ENCODE results near the gene PPP1R1B. TPM values are rescaled to one million over a fixed set of nuclear protein-coding genes. Genes with fewer than 3 reads are reported as not detected.

The PPP1R1B gene
- total RNA-seq, 4 donors from 2014 or later, result 1.5 to 5.1 TPM; not detected in 2

- Histone ChIP-seq H3K27me3 (no peaks in the 10 kb centered on the region), H3K9me3 (no peaks in the 10 kb centered on the region), H3K4me3 (no peak overlapping the region), H3K36me3 (peaks cover 0 to 5% of the 10 kb centered on the region in 2 donors), H3K4me1 (peaks cover 46 to 50% of the 10 kb centered on the region in 2 donors), H3K27ac (peak overlapping the region; percentile 92 to 97 (median 94))
- DNase-seq, result no peak
- intact Hi-C loops (cut with DNase I; ENCODE audit: low total_unique reads), result loop anchor here (5.0 kb wide), 2 partner anchors 53 to 248 kb away; partner anchors contain the start of genes LRRC3C, MIEN1 and ORMDL3
- in situ Hi-C loops (cut with MboI; ENCODE audit: low sequenced_read_pairs in 4 of 4), result no loop called here
- no peak for ATAC-seq
- no peak for TF ChIP-seq CTCF (IDR thresholded peaks at IDR 0.05 in 4 of 5, conservative IDR thresholded peaks at IDR 0.05 in 1 of 5)
- TF ChIP-seq POLR2A (IDR thresholded peaks at IDR 0.05), result no peak
Measured at GRCh38 chr17:39679521-39680192, 52.9 kb downstream of the PPP1R1B start.

GRCh38 chr17:39683295-39683939, 56.7 kb downstream of the PPP1R1B start:
- Histone ChIP-seq H3K9me3 (no peaks in the 10 kb centered on the region), H3K27ac (no peak overlapping the region), H3K36me3 (peaks cover 0 to 5% of the 10 kb centered on the region in 2 donors), H3K4me1 (peaks cover 27% of the 10 kb centered on the region in 2 donors), H3K27me3 (no peaks in the 10 kb centered on the region), H3K4me3 (no peak overlapping the region)
- ATAC-seq (no peak), DNase-seq (no peak)
- intact Hi-C loops (cut with DNase I; ENCODE audit: low total_unique reads) (no loop called here), in situ Hi-C loops (cut with MboI; ENCODE audit: low sequenced_read_pairs in 4 of 4) (no loop called here)
- TF ChIP-seq POLR2A (IDR thresholded peaks at IDR 0.05), result no peak
- TF ChIP-seq CTCF (IDR thresholded peaks at IDR 0.05 in 4 of 5, conservative IDR thresholded peaks at IDR 0.05 in 1 of 5), result no peak

- intact Hi-C loops (cut with DNase I; ENCODE audit: low total_unique reads), result no loop called here
- no peak for TF ChIP-seq POLR2A (IDR thresholded peaks at IDR 0.05)
- no peak for TF ChIP-seq CTCF (IDR thresholded peaks at IDR 0.05 in 4 of 5, conservative IDR thresholded peaks at IDR 0.05 in 1 of 5)
- no peak for ATAC-seq
- H3K27me3 ChIP-seq, result no peaks in the 10 kb centered on the region
- peaks cover 18 to 22% of the 10 kb centered on the region in 2 donors for H3K4me1 ChIP-seq
- peaks cover 0 to 5% of the 10 kb centered on the region in 2 donors for H3K36me3 ChIP-seq
- no peak for DNase-seq
- H3K4me3 ChIP-seq, result no peak overlapping the region
- in situ Hi-C loops (cut with MboI; ENCODE audit: low sequenced_read_pairs in 4 of 4), result no loop called here
- no peaks in the 10 kb centered on the region for H3K9me3 ChIP-seq
- no peak overlapping the region for H3K27ac ChIP-seq
Measured at GRCh38 chr17:39684369-39685192, 57.8 kb downstream of the PPP1R1B start.

Other genes with a start within 250 kb of the PPP1R1B start
- gene FBXL20, start 225.3 kb upstream of the PPP1R1B start, total RNA-seq, result 10 to 100 TPM; 10.4 to 15.4 (median 13.1) TPM
- 10 to 100 TPM; 16.3 to 25.1 (median 17.8) TPM for gene MED1, start 175.7 kb upstream of the PPP1R1B start, total RNA-seq
- gene CDK12, start 165.5 kb upstream of the PPP1R1B start, total RNA-seq, result 10 to 100 TPM; 10.6 to 20.9 (median 14.2) TPM
- not detected for gene NEUROD2, start 19.0 kb upstream of the PPP1R1B start, total RNA-seq
- 10 to 100 TPM; 31.0 to 41.7 (median 41.0) TPM for gene STARD3, start 10.2 kb downstream of the PPP1R1B start, total RNA-seq
- gene TCAP, start 38.4 kb downstream of the PPP1R1B start, total RNA-seq, result 1,000 to 10,000 TPM; 1,768 to 3,088 (median 2,493) TPM
- gene PNMT, start 41.5 kb downstream of the PPP1R1B start, total RNA-seq, result 10 to 100 TPM in 1 of 4 donors, 1 to 10 TPM in 3; 2.0 to 11.8 (median 7.1) TPM
- gene PGAP3, start 61.1 kb downstream of the PPP1R1B start, total RNA-seq, result 1 to 10 TPM; 4.3 to 9.5 (median 6.1) TPM
- 10 to 100 TPM in 3 of 4 donors, 1 to 10 TPM in 1; 6.0 to 26.4 (median 15.3) TPM for gene ERBB2, start 73.1 kb downstream of the PPP1R1B start, total RNA-seq
- 10 to 100 TPM; 42.8 to 81.9 (median 67.7) TPM for gene MIEN1, start 103.6 kb downstream of the PPP1R1B start, total RNA-seq
- under 1 TPM in 2 of 4 donors, not detected in 2; 0.41 to 0.70 TPM for gene GRB7, start 111.0 kb downstream of the PPP1R1B start, total RNA-seq
- under 1 TPM; 0.07 to 0.88 (median 0.34) TPM for gene IKZF3, start 237.4 kb downstream of the PPP1R1B start, total RNA-seq
- gene ZPBP2, start 241.2 kb downstream of the PPP1R1B start, total RNA-seq, result not detected

All from gastrocnemius medialis (tissue), 4 donors.